Measurements from ENCODE around the gene MND1. TPM values are rescaled to one million over a fixed set of nuclear protein-coding genes. Genes with fewer than 3 reads are reported as not detected.

Gene MND1
- total RNA-seq, 1 experiment from 2014 or later = 24.4 TPM

DNA sequence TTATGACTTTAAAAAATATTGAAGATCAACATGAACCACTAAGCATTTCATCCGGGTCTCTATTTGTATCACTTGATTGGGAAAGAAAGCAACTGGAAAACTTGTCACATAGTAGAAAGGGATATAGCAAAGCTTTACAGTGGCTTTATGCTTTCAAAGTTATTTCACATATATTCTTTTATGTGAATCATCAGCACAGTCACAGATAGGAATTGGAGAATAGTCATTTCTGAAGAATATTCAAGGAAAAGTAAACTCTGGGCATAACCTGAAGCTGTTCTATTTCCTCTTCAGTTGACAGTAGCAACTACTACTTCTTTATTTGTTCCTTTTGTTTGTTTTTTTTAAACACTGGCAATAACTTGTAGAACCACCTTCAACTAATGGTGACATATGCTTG lies 50.5 kb downstream of the MND1 start:
- Histone ChIP-seq H3K4me1 (replicated peaks; ENCODE audit: insufficient read depth) (no peaks in the 10 kb centered on the region), H3K36me3 (ENCODE audit: low read depth) (no peaks in the 10 kb centered on the region), H3K4me2 (no peak overlapping the region), H3F3A (ENCODE audit: insufficient read depth, low read depth) (no peaks in the 10 kb centered on the region), H3K79me2 (ENCODE audit: low read depth) (no peaks in the 10 kb centered on the region), H3K9me3 (ENCODE audit: insufficient read depth, low read depth) (no peaks in the 10 kb centered on the region), H3K9me2 (ENCODE audit: insufficient read depth) (no peaks in the 10 kb centered on the region), H3K27me3 (ENCODE audit: insufficient read depth, low read depth) (no peaks in the 10 kb centered on the region), H3K27ac (no peak overlapping the region), H4K20me1 (ENCODE audit: insufficient read depth) (no peaks in the 10 kb centered on the region), H3K4me3 (no peak overlapping the region), H2AFZ (no peak overlapping the region)
- ChIA-PET CTCF (no interaction called here), POLR2A (ENCODE audit: unreplicated experiment) (no interaction called here)
- intact Hi-C loops (cut with micrococcal nuclease; ENCODE audit: unreplicated experiment) = no loop called here
- no peak for TF ChIP-seq EZH2 (IDR thresholded peaks at IDR 0.05; ENCODE audit: low read depth)
- TF ChIP-seq, protein P1, sequence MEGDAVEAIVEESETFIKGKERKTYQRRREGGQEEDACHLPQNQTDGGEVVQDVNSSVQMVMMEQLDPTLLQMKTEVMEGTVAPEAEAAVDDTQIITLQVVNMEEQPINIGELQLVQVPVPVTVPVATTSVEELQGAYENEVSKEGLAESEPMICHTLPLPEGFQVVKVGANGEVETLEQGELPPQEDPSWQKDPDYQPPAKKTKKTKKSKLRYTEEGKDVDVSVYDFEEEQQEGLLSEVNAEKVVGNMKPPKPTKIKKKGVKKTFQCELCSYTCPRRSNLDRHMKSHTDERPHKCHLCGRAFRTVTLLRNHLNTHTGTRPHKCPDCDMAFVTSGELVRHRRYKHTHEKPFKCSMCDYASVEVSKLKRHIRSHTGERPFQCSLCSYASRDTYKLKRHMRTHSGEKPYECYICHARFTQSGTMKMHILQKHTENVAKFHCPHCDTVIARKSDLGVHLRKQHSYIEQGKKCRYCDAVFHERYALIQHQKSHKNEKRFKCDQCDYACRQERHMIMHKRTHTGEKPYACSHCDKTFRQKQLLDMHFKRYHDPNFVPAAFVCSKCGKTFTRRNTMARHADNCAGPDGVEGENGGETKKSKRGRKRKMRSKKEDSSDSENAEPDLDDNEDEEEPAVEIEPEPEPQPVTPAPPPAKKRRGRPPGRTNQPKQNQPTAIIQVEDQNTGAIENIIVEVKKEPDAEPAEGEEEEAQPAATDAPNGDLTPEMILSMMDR (conservative IDR thresholded peaks at IDR 0.05) = no peak
- DNase-seq = no peak
- BruUV-seq (replicated peaks) = no TSS peak

DNA sequence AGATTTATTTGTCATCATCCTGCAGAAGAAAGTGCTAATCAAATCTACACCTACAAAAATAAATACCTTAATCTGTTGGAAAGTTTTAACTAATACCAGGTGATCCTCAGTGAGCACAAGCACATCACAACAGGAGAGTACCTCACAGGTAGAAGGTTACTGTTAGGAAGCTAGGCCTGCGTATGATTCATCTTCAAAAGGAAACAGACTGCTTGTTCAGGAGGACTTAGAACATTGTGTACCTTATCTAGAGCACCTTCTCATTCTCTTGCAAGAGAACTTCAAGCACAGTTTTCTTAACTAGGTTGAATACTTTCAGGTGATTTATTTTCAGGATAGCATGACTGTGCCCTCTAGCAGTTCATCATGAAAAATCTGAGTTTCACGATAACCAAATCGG lies 54.2 kb downstream of the MND1 start:
- H3K9me3 ChIP-seq (ENCODE audit: insufficient read depth, low read depth) = no peaks in the 10 kb centered on the region
- no TSS peak for BruUV-seq (replicated peaks)
- H3K27me3 ChIP-seq (ENCODE audit: insufficient read depth, low read depth) = no peaks in the 10 kb centered on the region
- H3K9me2 ChIP-seq (ENCODE audit: insufficient read depth) = no peaks in the 10 kb centered on the region
- DNase-seq = no peak
- no peak overlapping the region for H3K27ac ChIP-seq
- H3K4me3 ChIP-seq = no peak overlapping the region
- H3K4me2 ChIP-seq = no peak overlapping the region
- ChIA-PET CTCF (no interaction called here), POLR2A (ENCODE audit: unreplicated experiment) (no interaction called here)
- H2AFZ ChIP-seq = no peak overlapping the region
- no peaks in the 10 kb centered on the region for H3K4me1 ChIP-seq (replicated peaks; ENCODE audit: insufficient read depth)
- intact Hi-C loops (cut with micrococcal nuclease; ENCODE audit: unreplicated experiment) = no loop called here
- no peaks in the 10 kb centered on the region for H4K20me1 ChIP-seq (ENCODE audit: insufficient read depth)
- TF ChIP-seq EZH2 (IDR thresholded peaks at IDR 0.05; ENCODE audit: low read depth) = no peak
- TF ChIP-seq, protein P1 (conservative IDR thresholded peaks at IDR 0.05) = no peak
- no peaks in the 10 kb centered on the region for H3F3A ChIP-seq (ENCODE audit: insufficient read depth, low read depth)
- H3K79me2 ChIP-seq (ENCODE audit: low read depth) = no peaks in the 10 kb centered on the region
- no peaks in the 10 kb centered on the region for H3K36me3 ChIP-seq (ENCODE audit: low read depth)

DNA sequence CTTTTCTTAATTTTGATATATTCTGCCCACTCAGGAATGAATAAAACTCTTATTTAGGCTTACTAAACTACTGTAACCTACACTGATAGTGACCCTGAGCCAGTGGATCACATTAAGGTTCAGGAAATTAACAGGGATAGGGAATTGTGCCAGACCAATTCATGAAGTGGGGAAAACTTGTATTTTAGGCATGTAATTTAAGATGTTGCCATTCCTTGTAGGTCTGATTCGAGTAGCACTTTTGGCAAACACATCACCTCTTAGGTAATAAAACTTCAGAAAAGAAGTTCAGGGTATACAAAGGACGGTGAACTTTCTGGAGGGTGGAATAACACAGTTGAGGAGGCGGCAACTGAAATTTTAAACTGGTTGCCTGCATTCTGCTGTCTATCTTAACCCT lies 54.9 kb downstream of the MND1 start:
- H3K27ac ChIP-seq = no peak overlapping the region
- H3K9me3 ChIP-seq (ENCODE audit: insufficient read depth, low read depth) = no peaks in the 10 kb centered on the region
- H3F3A ChIP-seq (ENCODE audit: insufficient read depth, low read depth) = no peaks in the 10 kb centered on the region
- no peaks in the 10 kb centered on the region for H3K4me1 ChIP-seq (replicated peaks; ENCODE audit: insufficient read depth)
- no TSS peak for BruUV-seq (replicated peaks)
- CTCF ChIA-PET = no interaction called here
- intact Hi-C loops (cut with micrococcal nuclease; ENCODE audit: unreplicated experiment) = no loop called here
- no peaks in the 10 kb centered on the region for H4K20me1 ChIP-seq (ENCODE audit: insufficient read depth)
- no peak for TF ChIP-seq EZH2 (IDR thresholded peaks at IDR 0.05; ENCODE audit: low read depth)
- TF ChIP-seq, protein P1 (conservative IDR thresholded peaks at IDR 0.05) = no peak
- POLR2A ChIA-PET (ENCODE audit: unreplicated experiment) = no interaction called here
- H2AFZ ChIP-seq = no peak overlapping the region
- no peaks in the 10 kb centered on the region for H3K79me2 ChIP-seq (ENCODE audit: low read depth)
- no peaks in the 10 kb centered on the region for H3K36me3 ChIP-seq (ENCODE audit: low read depth)
- no peaks in the 10 kb centered on the region for H3K27me3 ChIP-seq (ENCODE audit: insufficient read depth, low read depth)
- no peak overlapping the region for H3K4me3 ChIP-seq
- no peak for DNase-seq
- H3K9me2 ChIP-seq (ENCODE audit: insufficient read depth) = no peaks in the 10 kb centered on the region
- no peak overlapping the region for H3K4me2 ChIP-seq

Data from PC-9 (cell line).